HEK293T (cell line): ENCODE results near the gene FBXL19.

Source experiments
- FOXM1 ChIP-seq: fragments of 450-650 bp; IDR thresholded peaks from 2 replicates; pipeline ENCODE4 v1.6.1; 2017; ENCODE audit warnings: mild to moderate bottlenecking, borderline replicate concordance
- SP1 ChIP-seq: fragments of 450-650 bp; IDR thresholded peaks from 2 replicates; pipeline ENCODE4 v1.6.1; 2017
- TARDBP ChIP-seq: fragments of 450-650 bp; IDR thresholded peaks from 2 replicates; pipeline ENCODE4 v1.6.1; 2016

- TF ChIP-seq TARDBP: no peak
- TF ChIP-seq SP1: no peak
- TF ChIP-seq FOXM1: no peak
Measured at GRCh38 chr16:30942426-30942806, 19.0 kb downstream of the FBXL19 start.
